ELR (cell line): ENCODE data around the gene TESK1.
"Not testable (repeated sequence)": the region's sequence is repeated elsewhere in the genome, so short reads cannot be mapped to it uniquely, and the experiment has no call there.

ENCODE experiments used
- DNase-seq: peaks from one replicate; pipeline ENCODE4 v3.0.0-alpha.2; 2015; ENCODE audit warnings: low read depth

Gene TESK1

DNA sequence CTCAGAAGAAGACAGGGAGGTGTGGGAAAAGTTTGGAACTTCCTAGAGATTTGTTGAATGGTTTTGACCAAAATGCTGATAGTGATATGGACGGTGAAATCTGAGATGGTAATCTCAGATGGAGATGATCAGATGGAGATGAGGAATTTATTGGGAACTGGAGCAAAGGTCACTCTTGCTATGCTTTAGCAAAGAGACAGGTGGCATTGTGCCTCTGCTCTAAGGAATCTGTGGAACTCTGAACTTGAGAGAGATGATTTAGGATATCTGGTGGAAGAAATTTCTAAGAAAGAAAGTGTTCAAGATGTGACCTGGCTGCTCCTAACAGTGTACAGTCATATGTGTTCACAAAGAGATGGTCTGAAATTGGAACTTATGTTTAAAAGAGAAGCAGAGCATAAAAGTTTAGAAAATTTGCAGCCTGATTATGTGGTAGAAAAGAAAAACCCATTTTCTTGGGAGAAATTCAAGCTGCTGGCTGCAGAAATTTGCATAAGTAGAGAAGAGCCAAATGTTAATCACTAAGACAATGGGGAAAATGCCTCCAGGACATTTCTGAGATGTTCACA lies 25.3 kb upstream of the TESK1 start:
- not testable (repeated sequence) for DNase-seq

DNA sequence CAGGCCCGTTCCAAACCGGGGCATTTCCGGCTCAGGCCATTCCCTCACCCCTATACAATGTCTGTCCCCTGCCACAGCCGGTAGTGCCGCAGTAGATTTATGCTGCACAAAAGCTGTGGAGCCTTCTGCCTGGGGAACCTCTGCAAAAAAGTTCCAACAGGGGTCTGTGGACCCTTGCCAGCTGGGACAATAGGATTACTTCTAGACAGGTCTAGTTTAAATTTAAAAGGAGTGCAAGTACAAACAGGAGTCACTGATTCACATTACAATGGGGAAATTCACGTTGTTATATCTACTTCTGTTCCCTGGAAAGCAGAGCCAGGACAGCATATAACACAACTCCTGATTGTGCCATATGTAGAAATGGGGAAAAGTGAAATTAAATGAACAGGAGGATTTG lies 21.5 kb upstream of the TESK1 start:
- not testable (repeated sequence) for DNase-seq

DNA sequence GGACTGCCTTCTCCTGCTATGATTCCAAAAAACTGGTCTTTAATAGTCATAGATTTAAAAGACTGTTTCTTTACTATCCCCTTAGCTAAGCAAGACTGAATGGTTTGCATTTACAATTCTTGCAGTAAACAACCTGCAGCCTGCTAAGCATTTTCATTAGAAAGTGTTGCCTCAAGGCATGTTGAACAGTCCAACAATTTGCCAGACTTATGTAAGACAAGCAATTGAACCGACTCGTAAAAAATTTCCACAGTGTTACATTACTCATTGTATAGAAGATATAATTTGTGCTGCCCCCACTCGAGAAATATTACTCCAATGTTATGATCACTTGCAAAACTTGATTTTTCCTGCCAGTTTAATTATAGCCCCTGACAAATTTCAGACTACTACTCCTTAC lies 20.4 kb upstream of the TESK1 start:
- not testable (repeated sequence) for DNase-seq

DNA sequence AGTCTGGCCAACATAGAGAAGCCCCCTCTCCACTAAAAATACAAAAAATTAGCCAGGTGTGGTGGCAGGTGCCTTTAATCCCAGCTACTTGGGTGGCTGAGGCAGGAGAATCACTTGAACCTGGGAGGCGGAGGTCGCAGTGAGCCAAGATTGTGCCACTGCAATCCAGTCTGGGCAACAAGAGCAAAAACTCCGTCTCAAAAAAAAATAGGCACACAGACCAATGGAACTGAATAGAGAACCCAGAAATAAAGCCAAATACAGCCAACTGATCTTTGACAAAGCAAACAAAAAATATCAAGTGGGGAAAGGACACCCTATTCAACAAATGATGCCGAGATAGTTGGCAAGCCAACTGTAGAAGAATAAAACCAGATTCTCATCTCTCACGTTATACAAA lies 16.6 kb upstream of the TESK1 start:
- DNase-seq = not testable (repeated sequence)

DNA sequence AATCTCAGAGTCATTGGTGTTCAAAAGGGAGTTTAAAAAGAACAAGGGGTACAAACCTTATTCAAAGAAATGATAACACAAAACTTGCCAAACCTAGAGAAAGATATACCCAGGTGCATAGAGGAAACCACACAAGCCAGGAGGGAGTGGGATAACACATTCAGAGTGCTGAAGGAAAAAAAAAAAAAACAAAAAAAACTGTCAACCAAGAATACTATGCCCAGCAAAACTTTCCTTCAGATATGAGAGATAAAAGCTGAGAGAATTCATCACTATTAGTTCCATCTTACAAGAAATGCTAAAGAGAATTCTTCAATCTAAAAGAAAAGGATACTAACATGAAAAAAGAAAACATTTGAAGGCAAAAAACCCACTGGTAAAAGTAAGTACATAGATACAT lies 11.5 kb upstream of the TESK1 start:
- DNase-seq = no peak

DNA sequence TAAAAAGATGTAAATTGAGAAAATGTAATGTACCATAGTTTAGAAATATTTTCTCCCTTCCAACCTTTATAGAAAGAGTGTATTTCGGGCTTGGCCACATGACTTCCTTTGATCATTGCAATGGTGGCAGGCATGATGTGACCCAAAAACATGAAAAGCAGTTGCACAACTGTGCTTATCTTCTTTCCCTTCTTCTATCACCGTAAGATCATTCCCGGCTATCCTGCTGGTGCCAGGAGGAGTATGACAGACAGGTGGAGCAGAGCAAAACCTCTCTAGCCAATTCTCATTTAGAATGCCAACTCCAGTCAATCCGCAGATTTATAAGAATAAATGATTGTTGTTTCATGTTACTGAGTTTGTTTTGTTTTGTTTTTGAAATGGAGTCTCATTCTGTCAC lies 10.6 kb upstream of the TESK1 start:
- DNase-seq = no peak

DNA sequence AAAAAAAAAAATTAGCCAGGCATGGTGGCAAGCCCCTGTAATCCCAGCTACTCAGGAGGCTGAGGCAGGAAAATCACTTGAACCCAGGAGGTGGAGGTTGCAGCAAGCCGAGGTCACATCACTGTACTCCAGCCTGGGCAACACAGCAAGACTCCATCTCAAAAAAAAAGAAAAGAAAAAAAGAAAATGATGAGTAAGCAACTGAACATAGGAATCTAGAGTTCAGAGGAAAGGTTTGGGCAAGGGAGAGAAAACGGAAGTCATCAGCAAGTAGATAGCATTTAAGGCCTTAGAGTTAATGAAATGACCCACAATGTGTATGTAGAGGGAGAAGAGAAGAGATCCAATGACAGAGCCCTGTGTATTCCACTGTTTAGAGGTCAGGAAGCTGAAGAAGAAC lies 8.2 kb upstream of the TESK1 start:
- not testable (repeated sequence) for DNase-seq

DNA sequence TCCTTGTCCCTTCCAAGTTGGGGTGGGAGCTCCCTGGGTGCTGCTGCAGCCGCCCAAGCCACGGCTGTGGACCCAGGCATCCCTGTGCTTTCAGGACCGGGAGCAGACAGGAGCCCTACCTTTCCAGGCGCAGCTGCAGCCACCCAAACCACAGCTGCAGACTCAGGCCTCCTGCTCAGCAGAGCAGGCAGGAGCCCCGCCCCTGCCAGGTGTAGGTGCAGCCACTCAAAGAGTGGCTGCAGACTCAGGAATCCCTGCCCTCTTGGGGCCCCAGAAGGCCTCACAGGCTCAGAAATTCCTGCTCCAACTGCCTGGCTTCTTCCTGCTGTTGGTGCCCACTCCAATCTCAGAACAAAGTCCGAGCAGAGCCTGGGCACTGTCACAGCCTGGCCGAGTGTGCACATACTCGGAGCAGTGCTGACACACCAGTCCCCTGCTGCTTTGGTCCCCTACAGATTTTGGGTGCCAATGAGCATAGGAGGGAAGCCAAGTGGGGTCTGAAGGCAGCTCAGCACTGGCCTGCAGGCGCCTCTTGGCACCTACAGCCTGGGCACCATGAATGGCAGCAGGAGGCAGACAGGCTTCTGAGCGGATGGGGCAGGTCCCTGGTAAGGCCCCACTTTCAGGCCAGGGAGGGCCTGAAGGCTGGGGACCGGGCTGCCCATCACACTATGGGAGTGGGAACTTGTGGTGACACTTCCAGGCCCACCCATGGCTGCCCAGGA lies 6.0 kb upstream of the TESK1 start:
- DNase-seq = no peak

DNA sequence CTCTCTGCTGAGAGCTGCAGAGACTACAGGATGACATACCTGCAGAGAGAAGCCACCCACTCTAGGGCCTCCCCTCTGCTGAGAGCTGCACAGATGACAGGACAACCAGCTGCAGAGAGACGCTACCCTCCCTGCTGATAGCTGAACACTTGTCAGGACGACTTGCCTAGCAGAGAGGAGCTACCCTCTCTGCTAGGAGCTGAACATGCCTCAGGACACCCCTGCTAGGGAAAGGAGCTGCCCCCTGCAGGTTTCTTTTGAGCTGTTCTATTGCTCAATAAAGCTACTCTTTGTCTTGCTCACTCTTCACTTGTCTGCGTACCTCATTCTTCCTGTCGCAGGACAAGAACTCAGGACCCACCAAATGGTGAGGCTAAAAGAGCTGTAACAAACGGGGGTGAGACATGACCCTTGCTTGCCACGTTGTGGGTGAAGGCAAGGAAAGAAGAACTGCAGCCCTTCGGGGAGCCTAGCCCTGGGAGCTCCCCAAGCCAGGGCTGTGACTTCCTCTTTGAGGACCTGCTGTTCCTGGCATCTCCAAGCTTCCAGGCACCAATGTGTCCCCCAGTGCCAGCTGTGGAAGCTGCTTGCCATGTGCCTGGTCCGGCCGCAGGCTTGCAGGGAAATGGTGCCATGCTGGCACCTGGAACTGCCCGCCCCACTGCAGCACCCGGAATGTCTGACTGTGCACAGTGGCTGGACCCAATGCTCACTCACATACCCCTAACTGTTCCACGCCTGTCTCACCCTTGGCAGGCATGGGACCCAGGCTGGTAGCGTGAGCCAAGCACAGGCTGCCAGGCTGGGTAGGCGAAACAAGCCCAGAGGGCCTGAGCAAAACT lies 5.1 kb upstream of the TESK1 start:
- peak; percentile 18 for DNase-seq

DNA sequence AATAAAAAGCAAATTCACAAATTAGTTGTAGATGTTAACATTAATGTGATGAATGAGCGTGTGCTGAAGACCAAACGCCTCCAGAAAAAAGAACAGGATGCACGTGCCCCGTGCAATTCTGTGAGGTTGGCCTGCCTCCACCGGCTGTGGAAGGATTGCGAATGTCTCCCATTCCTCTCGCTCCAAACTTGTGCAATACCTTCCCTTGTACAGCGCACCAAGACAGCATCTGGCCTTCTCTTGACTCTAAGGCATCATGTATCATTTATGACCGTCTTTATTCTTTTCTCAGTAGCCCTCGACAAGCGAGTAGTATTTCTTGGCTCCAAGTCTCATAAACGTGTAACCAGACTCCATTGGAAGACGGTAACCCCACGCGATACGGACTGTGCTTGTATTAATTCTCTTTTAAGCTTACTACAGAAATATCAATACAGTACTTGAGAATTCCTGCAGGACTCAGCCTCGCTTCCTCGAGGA lies 1.5 kb upstream of the TESK1 start:
- DNase-seq = peak; percentile 56

DNA sequence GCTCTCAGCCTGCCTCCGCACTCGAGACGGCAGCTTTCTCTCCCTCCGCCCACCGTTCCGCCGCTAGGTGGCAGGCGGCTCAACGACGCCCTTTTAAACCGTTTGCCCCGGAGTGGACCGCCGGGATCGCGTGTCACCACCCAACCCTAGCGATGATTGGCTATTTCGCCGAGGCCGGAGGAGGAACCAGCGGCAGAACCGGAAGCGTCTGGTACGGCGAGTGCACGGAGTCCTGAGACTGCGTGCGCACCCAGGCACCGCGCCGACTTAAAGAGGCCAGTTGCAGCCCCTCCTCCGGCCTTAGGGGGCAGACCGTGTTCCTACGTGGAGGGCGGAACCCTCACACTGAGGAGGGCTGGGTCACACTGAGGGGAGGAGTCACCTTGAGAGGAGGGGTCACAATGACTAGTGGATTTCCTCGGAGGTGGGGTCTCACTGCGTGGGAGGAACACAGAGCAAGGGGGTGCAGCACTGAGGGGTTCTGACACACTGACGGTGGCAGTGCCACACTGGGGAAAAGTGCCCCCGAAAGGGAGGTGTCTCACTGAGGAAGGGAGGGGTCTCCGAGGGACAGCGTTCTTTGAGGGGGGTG lies 980 bp upstream of the TESK1 start:
- DNase-seq = peak; percentile 100

DNA sequence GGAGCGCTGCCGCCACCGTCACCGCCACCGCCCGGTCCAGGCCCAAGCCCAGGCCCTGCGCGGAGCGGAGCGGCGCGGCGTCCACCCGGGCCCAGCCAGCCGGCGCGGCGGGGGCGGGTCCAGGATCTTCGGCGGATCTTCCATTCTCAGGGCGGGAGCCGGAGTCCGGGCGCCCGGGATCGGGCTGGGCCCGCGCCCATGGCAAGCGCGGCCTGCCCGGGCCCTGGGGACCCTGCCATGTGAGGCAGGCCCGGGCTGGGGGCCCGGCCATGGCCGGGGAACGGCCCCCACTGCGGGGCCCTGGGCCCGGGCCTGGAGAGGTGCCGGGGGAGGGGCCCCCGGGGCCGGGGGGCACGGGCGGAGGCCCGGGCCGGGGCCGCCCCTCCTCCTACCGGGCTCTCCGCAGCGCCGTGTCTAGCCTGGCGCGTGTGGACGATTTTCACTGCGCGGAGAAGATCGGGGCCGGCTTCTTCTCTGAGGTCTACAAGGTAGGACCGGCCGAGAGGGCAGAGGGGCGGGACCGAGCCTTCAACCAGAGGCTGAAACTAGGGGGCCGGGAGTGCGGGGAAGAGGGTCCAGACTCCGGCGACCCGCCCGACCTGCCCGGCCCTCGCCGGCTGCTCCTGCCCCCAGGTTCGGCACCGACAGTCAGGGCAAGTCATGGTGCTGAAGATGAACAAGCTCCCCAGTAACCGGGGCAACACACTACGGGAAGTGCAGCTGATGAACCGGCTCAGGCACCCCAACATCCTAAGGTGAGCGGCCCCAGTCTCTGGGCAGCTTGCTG lies 482 bp downstream of the TESK1 start:
- DNase-seq = peak; percentile 32

DNA sequence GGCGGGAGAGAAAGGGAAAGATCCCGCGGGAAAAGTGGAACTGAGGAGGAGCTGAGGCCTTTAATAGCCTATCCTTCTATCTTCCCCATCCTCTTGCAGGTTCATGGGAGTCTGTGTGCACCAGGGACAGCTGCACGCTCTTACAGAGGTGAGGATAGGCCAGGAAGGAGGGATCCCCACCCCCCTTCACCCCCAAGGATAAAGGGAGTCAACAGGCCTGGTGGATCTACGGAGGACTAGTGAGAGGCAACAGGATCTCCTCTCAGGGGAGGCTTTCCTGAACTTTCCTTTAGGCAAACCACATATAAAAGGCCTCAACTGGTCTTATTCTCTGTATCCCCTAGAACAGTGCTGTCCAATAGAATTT lies 1.1 kb downstream of the TESK1 start:
- DNase-seq = peak; percentile 22

DNA sequence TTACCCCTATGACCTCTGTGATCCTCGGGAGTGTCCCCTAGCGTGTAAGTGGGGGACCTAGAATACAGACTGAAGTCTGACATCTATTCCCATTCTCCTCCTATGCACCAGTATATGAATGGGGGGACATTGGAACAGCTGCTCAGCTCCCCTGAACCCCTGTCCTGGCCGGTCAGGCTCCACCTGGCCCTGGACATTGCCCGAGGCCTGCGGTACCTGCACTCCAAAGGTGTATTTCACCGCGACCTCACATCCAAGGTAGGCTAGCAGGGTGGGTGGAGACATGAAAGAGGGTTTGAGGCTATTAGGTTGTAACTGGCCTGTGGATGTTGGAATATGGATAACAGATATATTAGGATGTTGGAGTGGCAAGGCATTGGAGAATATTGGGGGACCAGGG lies 1.7 kb downstream of the TESK1 start:
- no peak for DNase-seq

DNA sequence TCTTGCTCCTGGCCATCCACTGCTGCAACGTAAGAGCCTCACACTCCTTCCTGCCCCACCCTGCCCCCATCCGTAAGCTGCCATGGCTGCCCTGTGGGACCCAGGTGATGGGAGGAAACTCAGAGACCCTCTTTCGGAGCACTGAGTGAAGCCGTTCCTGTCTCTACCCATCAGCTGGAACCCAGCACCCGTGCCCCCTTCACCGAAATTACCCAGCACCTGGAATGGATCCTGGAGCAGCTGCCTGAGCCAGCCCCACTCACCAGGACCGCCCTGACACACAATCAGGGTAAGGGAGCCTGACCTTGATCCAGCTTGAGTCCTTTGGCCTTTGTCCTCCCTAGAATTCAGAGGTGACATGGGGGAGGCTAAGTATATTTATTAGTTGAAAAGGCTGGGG lies 3.2 kb downstream of the TESK1 start:
- DNase-seq = no peak

DNA sequence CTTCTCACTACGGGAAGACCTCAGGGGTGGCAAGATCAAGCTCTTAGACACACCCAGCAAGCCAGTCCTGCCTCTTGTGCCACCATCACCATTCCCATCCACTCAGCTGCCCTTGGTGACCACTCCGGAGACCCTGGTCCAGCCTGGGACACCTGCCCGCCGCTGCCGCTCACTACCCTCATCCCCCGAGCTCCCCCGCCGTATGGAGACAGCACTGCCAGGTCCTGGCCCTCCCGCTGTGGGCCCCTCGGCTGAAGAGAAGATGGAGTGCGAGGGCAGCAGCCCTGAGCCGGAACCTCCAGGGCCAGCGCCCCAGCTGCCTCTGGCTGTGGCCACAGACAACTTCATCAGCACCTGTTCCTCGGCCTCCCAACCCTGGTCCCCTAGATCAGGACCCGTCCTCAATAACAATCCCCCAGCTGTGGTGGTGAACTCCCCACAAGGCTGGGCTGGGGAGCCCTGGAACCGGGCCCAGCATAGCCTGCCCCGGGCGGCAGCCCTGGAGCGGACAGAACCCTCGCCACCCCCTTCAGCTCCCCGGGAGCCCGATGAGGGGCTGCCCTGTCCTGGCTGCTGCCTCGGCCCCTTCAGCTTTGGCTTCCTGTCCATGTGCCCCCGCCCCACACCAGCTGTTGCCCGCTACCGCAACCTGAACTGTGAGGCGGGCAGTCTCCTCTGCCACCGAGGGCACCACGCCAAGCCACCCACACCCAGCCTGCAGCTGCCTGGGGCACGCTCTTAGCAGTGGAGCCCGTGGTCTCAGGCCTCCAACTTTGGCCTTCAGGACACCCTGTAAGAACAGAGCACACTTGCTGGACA lies 4.1 kb downstream of the TESK1 start:
- DNase-seq = no peak

DNA sequence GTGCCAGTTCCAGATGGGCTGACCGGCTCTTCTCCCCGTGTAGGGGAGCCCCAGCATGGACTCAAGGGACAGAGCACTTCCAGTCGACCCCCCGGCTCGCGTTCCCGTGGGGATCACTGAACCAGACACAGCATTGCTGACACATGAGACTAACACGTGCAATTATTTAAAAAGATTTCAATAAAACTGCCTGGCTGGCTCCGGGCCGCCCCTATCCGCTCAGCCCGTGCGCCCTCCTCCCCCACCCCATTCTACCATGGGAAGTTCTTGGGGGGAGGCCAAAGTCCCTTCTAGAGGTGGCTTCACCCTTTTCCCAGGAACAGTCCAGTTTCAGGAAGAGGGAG lies 4.7 kb downstream of the TESK1 start:
- DNase-seq = no peak

DNA sequence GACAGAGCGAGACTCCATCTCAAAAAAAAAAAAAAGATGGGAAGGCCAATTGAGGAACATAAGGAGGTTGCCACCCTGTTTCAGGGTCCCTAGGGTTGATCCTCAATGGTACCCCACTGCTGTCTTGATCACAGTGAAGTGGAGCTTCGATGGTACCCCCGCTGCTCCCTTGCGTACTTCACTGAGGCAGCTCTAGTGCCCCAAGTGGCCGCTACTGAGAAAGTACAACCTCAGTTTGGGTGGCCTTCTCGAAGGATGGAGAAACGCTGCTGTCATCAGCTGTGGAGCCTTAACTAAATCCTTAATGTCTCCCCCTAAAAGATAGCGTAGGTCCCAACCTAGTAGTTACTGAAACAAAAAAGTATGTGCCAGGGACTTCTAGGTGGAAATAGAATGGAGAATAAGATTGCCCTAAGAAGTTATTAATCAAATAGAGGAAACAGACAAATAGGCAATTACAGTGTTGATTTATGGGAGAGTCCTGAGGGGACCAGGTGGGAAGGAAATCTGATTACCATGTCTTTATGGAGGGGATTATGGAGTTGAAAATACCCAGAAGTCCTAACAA lies 6.3 kb downstream of the TESK1 start:
- peak; percentile 58 for DNase-seq

DNA sequence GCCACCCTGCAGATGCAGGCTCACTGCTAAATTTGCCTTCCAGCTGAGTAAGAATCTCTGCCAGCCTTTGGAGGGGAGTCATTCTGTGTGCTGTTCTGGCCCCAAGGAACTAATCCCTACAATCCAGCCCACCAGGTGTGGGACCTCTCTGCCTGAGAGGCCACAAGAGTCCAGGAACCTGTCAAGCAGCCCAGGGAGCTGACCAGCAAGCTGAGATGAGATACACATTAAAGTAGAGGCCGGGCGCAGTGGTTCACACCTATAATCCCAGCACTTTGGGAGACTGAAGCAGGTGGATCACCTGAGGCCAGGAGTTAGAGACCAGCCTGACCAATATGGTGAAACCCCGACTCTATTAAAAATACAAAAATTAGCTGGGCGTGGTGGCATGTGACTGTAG lies 7.0 kb downstream of the TESK1 start:
- not testable (repeated sequence) for DNase-seq

DNA sequence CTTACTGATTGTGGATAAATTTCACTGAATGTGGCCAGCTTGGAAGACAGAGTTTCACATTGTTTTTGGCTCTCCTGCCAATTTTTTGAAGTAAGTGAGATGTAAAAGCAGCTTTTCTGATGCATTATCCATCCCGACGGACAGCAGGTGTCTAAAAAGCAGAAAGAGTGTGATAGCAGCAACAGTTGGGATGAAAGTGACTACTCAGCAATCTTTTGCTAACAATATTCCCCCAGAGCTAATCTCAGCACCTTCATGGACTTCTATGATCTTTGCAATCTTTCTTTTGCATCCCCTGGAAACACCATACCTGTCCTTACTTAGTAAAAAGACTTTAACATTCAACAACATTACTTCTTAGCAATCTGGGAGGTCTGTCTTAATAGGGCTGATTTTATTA lies 7.8 kb downstream of the TESK1 start:
- DNase-seq = no peak
